ENCODE data around the gene HRG. TPM values are rescaled to one million over a fixed set of nuclear protein-coding genes. Genes with fewer than 3 reads are reported as not detected.

The HRG gene
- total RNA-seq, 1 donor from 2014 or later = not detected

- H3K4me3 Mint-ChIP-seq (ENCODE audit: unreplicated experiment) = no peak overlapping the region
- H3K27me3 Mint-ChIP-seq (ENCODE audit: low read depth, unreplicated experiment) = peaks cover 12% of the 10 kb centered on the region
Measured at GRCh38 chr3:186638259-186638658, 27.6 kb upstream of the HRG start.

GRCh38 chr3:186639778-186640472, 25.9 kb upstream of the HRG start, which contains the start of gene FETUB:
Gene FETUB, plus strand, starts transcription at chr3:186640399. Its CDS starts 62 bp downstream, at chr3:186640461.
- DNase-seq (ENCODE audit: low read depth) = no peak
- H3K27me3 ChIP-seq (ENCODE audit: insufficient read depth, low read length) = peaks cover 2% of the 10 kb centered on the region
- no peaks in the 10 kb centered on the region for H3K36me3 ChIP-seq (ENCODE audit: insufficient read depth, low read length)
- no peaks in the 10 kb centered on the region for H3K36me3 Mint-ChIP-seq (ENCODE audit: low read depth, unreplicated experiment)
- no peak within 1 kb of the TSS for H3K27ac Mint-ChIP-seq (ENCODE audit: unreplicated experiment)
- no peak for FAIRE-seq
- H3K27ac ChIP-seq (ENCODE audit: low read depth, low read length) = no peak within 1 kb of the TSS
- peaks cover 10% of the 10 kb centered on the region for H3K4me1 Mint-ChIP-seq (ENCODE audit: low read depth, unreplicated experiment)
- H2AFZ ChIP-seq (ENCODE audit: low read depth, low read length) = peak within 1 kb of the TSS; percentile 9
- peaks cover 12% of the 10 kb centered on the region for H3K27me3 Mint-ChIP-seq (ENCODE audit: low read depth, unreplicated experiment)
- peak within 1 kb of the TSS; percentile 53 for H3K4me2 ChIP-seq (ENCODE audit: low read length)
- H3K79me2 ChIP-seq (ENCODE audit: insufficient read depth, low read length) = no peaks in the 10 kb centered on the region
- no peaks in the 10 kb centered on the region for H3K9me3 Mint-ChIP-seq (ENCODE audit: unreplicated experiment)
- H3K4me3 Mint-ChIP-seq (ENCODE audit: unreplicated experiment) = no peak within 1 kb of the TSS
- H4K20me1 ChIP-seq (ENCODE audit: insufficient read depth, low read length) = no peaks in the 10 kb centered on the region
- peaks cover 6% of the 10 kb centered on the region for H3K4me1 ChIP-seq (ENCODE audit: insufficient read depth, low read length)
- H3K9me3 ChIP-seq (ENCODE audit: insufficient read depth, low read depth, low read length) = no peaks in the 10 kb centered on the region
- H3K4me3 ChIP-seq (ENCODE audit: insufficient read depth, low read depth, low read length) = no peak within 1 kb of the TSS
- TF ChIP-seq CTCF (IDR thresholded peaks at IDR 0.05; ENCODE audit: insufficient read depth, low read depth, low read length) = no peak
- TF ChIP-seq EZH2 (IDR thresholded peaks at IDR 0.05; ENCODE audit: insufficient read depth, low read length) = no peak
- no peak within 1 kb of the TSS for H3K9ac ChIP-seq (ENCODE audit: low read length)

More at GRCh38 chr3:186638259-186638658, 27.6 kb upstream of the HRG start:
- FAIRE-seq (no peak), DNase-seq (ENCODE audit: low read depth) (no peak)
- no peak overlapping the region for H3K4me3 ChIP-seq (ENCODE audit: insufficient read depth, low read depth, low read length)
- no peaks in the 10 kb centered on the region for H3K9me3 ChIP-seq (ENCODE audit: insufficient read depth, low read depth, low read length)
- Mint-ChIP-seq H3K27ac (ENCODE audit: unreplicated experiment) (no peak overlapping the region), H3K9me3 (ENCODE audit: unreplicated experiment) (peaks cover 2% of the 10 kb centered on the region), H3K36me3 (ENCODE audit: low read depth, unreplicated experiment) (no peaks in the 10 kb centered on the region), H3K4me1 (ENCODE audit: low read depth, unreplicated experiment) (peaks cover 10% of the 10 kb centered on the region)
- peaks cover 6% of the 10 kb centered on the region for H3K4me1 ChIP-seq (ENCODE audit: insufficient read depth, low read length)
- peaks cover 2% of the 10 kb centered on the region for H3K27me3 ChIP-seq (ENCODE audit: insufficient read depth, low read length)
- no peak overlapping the region for H2AFZ ChIP-seq (ENCODE audit: low read depth, low read length)
- TF ChIP-seq EZH2 (IDR thresholded peaks at IDR 0.05; ENCODE audit: insufficient read depth, low read length) (no peak), CTCF (IDR thresholded peaks at IDR 0.05; ENCODE audit: insufficient read depth, low read depth, low read length) (no peak)
- H3K36me3 ChIP-seq (ENCODE audit: insufficient read depth, low read length) = no peaks in the 10 kb centered on the region
- no peak overlapping the region for H3K9ac ChIP-seq (ENCODE audit: low read length)
- H4K20me1 ChIP-seq (ENCODE audit: insufficient read depth, low read length) = no peaks in the 10 kb centered on the region
- no peak overlapping the region for H3K4me2 ChIP-seq (ENCODE audit: low read length)
- H3K79me2 ChIP-seq (ENCODE audit: insufficient read depth, low read length) = no peaks in the 10 kb centered on the region
- no peak overlapping the region for H3K27ac ChIP-seq (ENCODE audit: low read depth, low read length)

DNA sequence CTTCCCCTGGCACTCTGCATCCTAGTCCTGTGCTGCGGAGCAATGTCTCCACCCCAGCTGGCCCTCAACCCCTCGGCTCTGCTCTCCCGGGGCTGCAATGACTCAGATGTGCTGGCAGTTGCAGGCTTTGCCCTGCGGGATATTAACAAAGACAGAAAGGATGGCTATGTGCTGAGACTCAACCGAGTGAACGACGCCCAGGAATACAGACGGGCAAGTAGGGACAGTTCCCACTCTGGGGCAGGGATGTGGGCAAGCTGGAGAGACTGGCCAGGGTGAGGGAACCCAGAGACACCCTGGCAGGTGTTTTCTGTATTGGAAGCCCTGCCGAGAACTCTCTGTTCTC, 25.4 kb upstream of the HRG start:
- no peaks in the 10 kb centered on the region for H3K9me3 ChIP-seq (ENCODE audit: insufficient read depth, low read depth, low read length)
- peaks cover 2% of the 10 kb centered on the region for H3K27me3 ChIP-seq (ENCODE audit: insufficient read depth, low read length)
- peak overlapping the region; percentile 9 for H2AFZ ChIP-seq (ENCODE audit: low read depth, low read length)
- FAIRE-seq (no peak), DNase-seq (ENCODE audit: low read depth) (peak; percentile 32)
- H3K9ac ChIP-seq (ENCODE audit: low read length) = no peak overlapping the region
- Mint-ChIP-seq H3K27ac (ENCODE audit: unreplicated experiment) (no peak overlapping the region), H3K4me1 (ENCODE audit: low read depth, unreplicated experiment) (peaks cover 10% of the 10 kb centered on the region), H3K9me3 (ENCODE audit: unreplicated experiment) (no peaks in the 10 kb centered on the region), H3K4me3 (ENCODE audit: unreplicated experiment) (no peak overlapping the region), H3K27me3 (ENCODE audit: low read depth, unreplicated experiment) (peaks cover 11% of the 10 kb centered on the region), H3K36me3 (ENCODE audit: low read depth, unreplicated experiment) (no peaks in the 10 kb centered on the region)
- H3K4me3 ChIP-seq (ENCODE audit: insufficient read depth, low read depth, low read length) = no peak overlapping the region
- peaks cover 6% of the 10 kb centered on the region for H3K4me1 ChIP-seq (ENCODE audit: insufficient read depth, low read length)
- TF ChIP-seq EZH2 (IDR thresholded peaks at IDR 0.05; ENCODE audit: insufficient read depth, low read length) (no peak), CTCF (IDR thresholded peaks at IDR 0.05; ENCODE audit: insufficient read depth, low read depth, low read length) (no peak)
- no peaks in the 10 kb centered on the region for H3K79me2 ChIP-seq (ENCODE audit: insufficient read depth, low read length)
- H3K4me2 ChIP-seq (ENCODE audit: low read length) = peak overlapping the region; percentile 53
- H3K36me3 ChIP-seq (ENCODE audit: insufficient read depth, low read length) = no peaks in the 10 kb centered on the region
- no peaks in the 10 kb centered on the region for H4K20me1 ChIP-seq (ENCODE audit: insufficient read depth, low read length)
- no peak overlapping the region for H3K27ac ChIP-seq (ENCODE audit: low read depth, low read length)
